ENCODE data around the gene OR13C2.
"Not testable (repeated sequence)": the region's sequence is repeated elsewhere in the genome, so short reads cannot be mapped to it uniquely, and the experiment has no call there.

OR13C2 gene

DNA sequence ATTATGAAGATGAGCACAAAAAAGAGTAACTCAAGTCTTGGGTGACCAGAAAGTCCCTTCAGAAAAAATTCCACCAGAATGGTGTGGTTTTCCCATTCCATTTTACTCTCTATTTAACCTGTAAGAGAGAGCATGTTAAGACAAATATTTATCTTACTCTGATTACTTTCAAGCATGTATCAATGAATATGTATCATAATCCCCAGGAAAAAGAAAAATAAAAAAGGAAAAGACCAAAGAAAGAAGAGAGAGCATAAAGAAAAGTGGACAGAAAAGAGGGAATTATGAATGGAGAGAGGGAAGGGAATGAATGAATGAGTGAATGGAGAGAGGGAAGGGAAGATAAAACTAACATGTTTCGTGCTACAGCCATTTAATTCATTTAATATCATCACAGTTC lies at the start of gene OR13C2:
Gene OR13C2 (minus strand): TSS at position 101 of the 400 bp plus-strand sequence. CDS start 0 bp downstream, at position 101.
- not testable (repeated sequence) for DNase-seq (ENCODE audit: low read depth)

GRCh38 chr9:104635456-104635855 lies 30.0 kb upstream of the OR13C2 start:
- no peak for DNase-seq (ENCODE audit: low read depth)
- TF ChIP-seq CTCF (conservative IDR thresholded peaks at IDR 0.05; ENCODE audit: low read depth, low read length), result no peak

More for the DNA sequence above, at the start of gene OR13C2:
- not testable (repeated sequence) for H3K4me3 ChIP-seq (ENCODE audit: low read length)

DNA sequence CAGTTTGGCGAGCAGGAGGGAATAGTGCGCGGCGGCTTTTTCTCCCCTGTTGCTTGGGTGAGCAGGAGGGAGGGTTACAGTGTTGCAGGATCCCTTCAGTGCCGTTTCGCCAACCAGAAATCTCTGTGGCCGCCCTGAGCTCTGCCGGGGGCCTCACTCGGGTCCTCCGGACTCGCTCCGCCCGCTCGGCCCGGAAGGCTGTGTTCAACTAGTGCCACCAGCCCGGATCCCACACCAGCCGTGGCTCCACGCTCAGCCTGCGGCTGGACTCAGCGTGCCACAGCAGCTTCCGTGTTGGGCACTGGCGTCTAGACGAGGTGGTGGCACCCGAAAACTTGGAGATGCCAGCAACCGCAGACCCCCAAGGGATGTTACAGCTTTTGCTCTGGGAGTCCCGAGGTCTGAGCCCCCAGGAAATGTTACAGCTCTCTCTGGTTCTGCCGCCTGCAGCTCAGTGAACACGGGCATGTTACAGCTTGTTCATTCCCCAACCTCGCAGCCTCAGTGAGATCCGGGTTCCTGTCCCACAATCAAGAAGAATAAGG lies 28.6 kb upstream of the OR13C2 start:
- no peak overlapping the region for H3K4me3 ChIP-seq (ENCODE audit: low read length)
- TF ChIP-seq CTCF (conservative IDR thresholded peaks at IDR 0.05; ENCODE audit: low read depth, low read length), result no peak
- no peak for DNase-seq (ENCODE audit: low read depth)

More at GRCh38 chr9:104635456-104635855, 30.0 kb upstream of the OR13C2 start:
- H3K4me3 ChIP-seq (ENCODE audit: low read length), result no peak overlapping the region

DNA sequence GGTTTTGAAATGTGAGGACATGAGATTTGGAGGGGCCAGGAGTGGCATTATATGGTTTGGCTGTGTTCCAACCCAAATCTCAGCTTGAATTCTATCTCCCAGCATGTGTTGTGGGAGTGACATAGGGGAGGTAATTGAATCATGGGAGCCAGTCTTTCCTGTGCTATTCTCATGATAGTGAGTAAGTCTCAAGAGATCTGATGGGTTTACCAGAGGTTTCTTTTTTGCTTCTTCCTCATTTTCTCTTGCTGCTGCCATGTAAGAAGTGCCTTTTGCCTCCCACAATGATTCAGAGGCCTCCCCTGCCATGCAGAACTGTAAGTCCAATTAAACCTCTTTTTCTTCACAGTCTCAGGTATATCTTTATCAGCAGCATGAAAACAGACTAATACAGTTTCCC lies 20.5 kb upstream of the OR13C2 start:
- not testable (repeated sequence) for DNase-seq (ENCODE audit: low read depth); H3K4me3 ChIP-seq (ENCODE audit: low read length)

DNA sequence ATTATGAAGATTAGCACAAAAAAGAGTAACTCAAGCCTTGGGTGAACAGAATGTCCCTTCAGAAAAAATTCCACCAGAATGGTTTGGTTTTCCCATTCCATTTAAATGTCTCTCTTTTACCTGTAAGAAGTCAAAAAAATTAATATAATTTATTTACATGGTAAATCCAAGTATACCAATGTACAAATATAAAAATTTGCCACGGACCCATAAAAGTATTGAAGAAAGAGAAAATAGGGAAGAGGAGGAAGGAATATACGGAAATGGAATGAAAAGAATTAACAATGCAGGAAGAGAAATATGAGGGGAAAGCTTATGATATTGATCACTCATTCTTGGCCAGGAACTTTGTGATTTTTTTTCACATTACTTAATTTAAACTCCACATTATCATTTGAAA lies 12.7 kb upstream of the OR13C2 start, which contains the start of gene OR13C9:
Gene OR13C9 (minus strand): TSS at position 101 of the 400 bp plus-strand sequence. CDS start 0 bp downstream, at position 101.
- no peak for TF ChIP-seq CTCF (conservative IDR thresholded peaks at IDR 0.05; ENCODE audit: low read depth, low read length)
- no peak for DNase-seq (ENCODE audit: low read depth)
- no peak within 1 kb of the TSS for H3K4me3 ChIP-seq (ENCODE audit: low read length)

DNA sequence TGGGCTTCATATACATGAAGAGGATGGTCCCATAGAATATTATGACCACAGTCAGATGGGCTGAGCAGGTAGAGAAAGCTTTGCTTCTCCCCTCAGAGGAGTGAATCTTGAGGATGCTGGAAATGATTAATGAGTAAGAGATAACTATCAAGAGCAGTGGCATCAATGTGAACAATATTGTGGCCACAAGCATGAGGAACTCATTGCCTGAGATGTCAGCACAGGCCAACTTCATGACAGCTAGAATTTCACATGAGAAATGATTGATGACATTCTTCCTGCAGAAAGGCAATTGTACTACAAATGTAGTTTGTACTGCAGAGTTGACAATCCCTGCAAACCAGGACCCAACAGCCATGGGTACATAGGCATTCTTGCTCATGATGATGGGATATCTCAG lies 12.0 kb upstream of the OR13C2 start:
- H3K4me3 ChIP-seq (ENCODE audit: low read length), result no peak overlapping the region
- TF ChIP-seq CTCF (conservative IDR thresholded peaks at IDR 0.05; ENCODE audit: low read depth, low read length), result no peak
- DNase-seq (ENCODE audit: low read depth), result no peak

- no peak overlapping the region for H3K4me3 ChIP-seq (ENCODE audit: low read length)
- DNase-seq (ENCODE audit: low read depth), result no peak
- no peak for TF ChIP-seq CTCF (conservative IDR thresholded peaks at IDR 0.05; ENCODE audit: low read depth, low read length)
Observed at GRCh38 chr9:104611213-104611612, 5.8 kb upstream of the OR13C2 start.

DNA sequence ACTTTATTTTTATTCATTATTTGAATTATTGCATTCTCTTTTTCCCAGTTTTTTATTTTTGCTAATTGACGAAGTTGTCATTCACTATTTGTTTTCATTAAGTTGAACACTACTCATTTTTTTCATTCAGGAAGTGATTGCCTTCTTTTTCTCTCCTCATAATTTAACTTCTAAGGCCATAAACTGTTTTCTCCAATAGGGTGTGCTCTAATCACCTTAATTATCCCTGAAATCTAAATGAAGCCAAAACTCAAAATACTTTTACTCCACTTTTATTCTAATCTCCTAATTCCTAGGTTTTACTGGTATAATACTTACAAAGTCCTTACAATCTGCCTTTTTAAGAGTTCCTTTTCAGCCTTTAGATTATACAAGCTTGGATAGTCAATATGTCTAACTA lies 2.9 kb upstream of the OR13C2 start:
- no peak overlapping the region for H3K4me3 ChIP-seq (ENCODE audit: low read length)
- peak; percentile 46 for TF ChIP-seq CTCF (conservative IDR thresholded peaks at IDR 0.05; ENCODE audit: low read depth, low read length)
- DNase-seq (ENCODE audit: low read depth), result no peak
